ENCODE results near the gene CDK14. TPM values are rescaled to one million over a fixed set of nuclear protein-coding genes. Genes with fewer than 3 reads are reported as not detected.
"Not testable (repeated sequence)": the region's sequence is repeated elsewhere in the genome, so short reads cannot be mapped to it uniquely, and the experiment has no call there.

CDK14 gene
- total RNA-seq, 4 donors from 2014 or later = 0.38 to 3.6 (median 1.3) TPM

GRCh38 chr7:90625562-90625961 is 29.4 kb downstream of the CDK14 start:
- no peaks in the 10 kb centered on the region for H3K9me3 ChIP-seq
- WGBS, 2 donors = 28 to 54% methylated on average over 3 of the region's 3 CpGs
- intact Hi-C loops (cut with DNase I) = loop anchor here (10.0 kb wide), 1 partner anchor 171 kb away; no protein-coding TSS in a partner anchor
- no peak overlapping the region for H3K27ac ChIP-seq
- no peaks in the 10 kb centered on the region for H3K36me3 ChIP-seq
- TF ChIP-seq POLR2A (IDR thresholded peaks at IDR 0.05) = no peak
- TF ChIP-seq CTCF (IDR thresholded peaks at IDR 0.05) = no peak
- peaks cover 0 to 16% (median 5%) of the 10 kb centered on the region in 3 donors for H3K4me1 ChIP-seq
- no peaks in the 10 kb centered on the region for H3K27me3 ChIP-seq
- no peak for DNase-seq
- no peak overlapping the region for H3K4me3 ChIP-seq

- intact Hi-C loops (cut with DNase I) = loop anchor here (10.0 kb wide), 1 partner anchor 171 kb away; no protein-coding TSS in a partner anchor
- H3K4me3 ChIP-seq = no peak overlapping the region
- no peaks in the 10 kb centered on the region for H3K36me3 ChIP-seq
- no peaks in the 10 kb centered on the region for H3K27me3 ChIP-seq
- no peak overlapping the region for H3K27ac ChIP-seq
- DNase-seq = no peak
- peaks cover 0 to 16% (median 5%) of the 10 kb centered on the region in 3 donors for H3K4me1 ChIP-seq
- H3K9me3 ChIP-seq = no peaks in the 10 kb centered on the region
- TF ChIP-seq CTCF (IDR thresholded peaks at IDR 0.05) = no peak
- TF ChIP-seq POLR2A (IDR thresholded peaks at IDR 0.05) = no peak
- WGBS, 2 donors = 69 to 74% methylated on average over 3 of the region's 3 CpGs
Observed at GRCh38 chr7:90626013-90626412, 29.9 kb downstream of the CDK14 start.

- TF ChIP-seq POLR2A (IDR thresholded peaks at IDR 0.05) (no peak), CTCF (IDR thresholded peaks at IDR 0.05) (peak in 5 of 6 experiments; percentile 24 to 62 (median 42))
- H3K27me3 ChIP-seq = no peaks in the 10 kb centered on the region
- no peaks in the 10 kb centered on the region for H3K36me3 ChIP-seq
- no peaks in the 10 kb centered on the region for H3K9me3 ChIP-seq
- WGBS, 2 donors = 89% methylated on average over 4 to 6 of the region's 6 CpGs
- intact Hi-C loops (cut with DNase I) = loop anchor here (10.0 kb wide), 1 partner anchor 175 kb away; no protein-coding TSS in a partner anchor
- no peak for DNase-seq
- H3K27ac ChIP-seq = no peak overlapping the region
- H3K4me1 ChIP-seq = peaks cover 0 to 7% (median 0%) of the 10 kb centered on the region in 3 donors
- no peak overlapping the region for H3K4me3 ChIP-seq
Observed at GRCh38 chr7:90629297-90629918, 33.3 kb downstream of the CDK14 start.

GRCh38 chr7:90631502-90631901 is 35.4 kb downstream of the CDK14 start:
- Histone ChIP-seq H3K4me1 (no peaks in the 10 kb centered on the region), H3K27me3 (no peaks in the 10 kb centered on the region), H3K36me3 (no peaks in the 10 kb centered on the region), H3K4me3 (no peak overlapping the region), H3K27ac (no peak overlapping the region), H3K9me3 (no peaks in the 10 kb centered on the region)
- DNase-seq = no peak
- intact Hi-C loops (cut with DNase I) = no loop called here
- WGBS, 2 donors = 88 to 93% methylated on average over 3 of the region's 3 CpGs
- TF ChIP-seq CTCF (IDR thresholded peaks at IDR 0.05) = no peak
- TF ChIP-seq POLR2A (IDR thresholded peaks at IDR 0.05) = no peak

- DNase-seq; H3K9me3 ChIP-seq; H3K27me3 ChIP-seq; H3K36me3 ChIP-seq; H3K4me3 ChIP-seq; H3K4me1 ChIP-seq; intact Hi-C loops (cut with DNase I); H3K27ac ChIP-seq: not testable (repeated sequence)
- 93 to 100% methylated on average over 3 to 7 of the region's 17 CpGs for WGBS, 2 donors
Observed at GRCh38 chr7:90639683-90640082, 43.6 kb downstream of the CDK14 start.

Measured in esophagus squamous epithelium (tissue), 5 donors.